Mucosa of gallbladder (tissue), 1 donor: Measurements from ENCODE around the gene SHROOM4. TPM values are rescaled to one million over a fixed set of nuclear protein-coding genes. Genes with fewer than 3 reads are reported as not detected.

Experiments used
- DNase-seq: peaks from one replicate; pipeline ENCODE4 v3.0.0-alpha.2; 2020; ENCODE audit warnings: low spot score
- total RNA-seq: library from RNA; stranded (reverse); gene quantifications from one replicate; pipeline ENCODE4 v1.2.1, GENCODE V29; 2021
- donor health status: DM: no; HTN: no; CAD: no.

Gene SHROOM4
- total RNA-seq, 1 donor from 2014 or later: 5.3 TPM

- no peak for DNase-seq
Measured at GRCh38 chrX:50780144-50780543, 33.9 kb downstream of the SHROOM4 start.

DNA sequence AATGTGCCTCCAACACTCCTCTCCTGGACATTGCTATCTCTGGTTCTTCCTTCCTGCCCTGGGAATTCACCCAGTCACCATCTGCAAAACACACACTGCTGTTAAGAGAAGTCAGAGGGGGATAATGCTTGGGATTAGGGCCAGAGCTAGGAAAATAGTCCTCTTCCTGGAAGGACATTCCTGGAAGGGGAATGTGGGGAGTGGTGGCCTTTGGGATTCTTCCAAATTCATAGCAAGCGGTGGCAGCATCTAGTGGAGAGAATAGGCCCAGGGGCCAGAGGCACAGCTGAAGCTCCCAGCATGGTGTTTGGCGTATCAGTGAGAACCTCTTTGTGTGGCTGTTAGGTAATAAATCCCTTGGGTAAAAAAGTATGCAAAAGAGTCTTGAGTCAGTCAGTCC lies 34.3 kb downstream of the SHROOM4 start:
- no peak for DNase-seq

DNA sequence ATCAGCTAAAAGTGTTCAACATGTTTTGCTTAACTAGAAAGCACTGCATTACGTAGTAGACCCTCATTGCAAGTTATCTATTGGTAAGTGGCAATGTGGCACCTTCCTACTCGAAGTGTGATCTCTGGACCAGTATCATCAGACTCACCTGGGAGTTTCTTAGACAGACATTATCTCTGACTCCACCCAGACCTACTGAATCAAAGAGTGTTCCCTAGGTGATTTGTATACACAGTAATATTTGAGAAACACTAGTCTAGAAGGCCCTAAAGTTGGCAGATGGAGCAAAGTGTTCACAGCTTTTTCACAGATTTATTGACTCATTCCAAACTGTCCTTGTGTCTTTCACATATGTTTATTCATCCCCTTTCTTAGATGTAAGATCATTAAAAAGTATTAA lies 35.7 kb downstream of the SHROOM4 start:
- no peak for DNase-seq

- DNase-seq: no peak
Measured at GRCh38 chrX:50776248-50776647, 37.7 kb downstream of the SHROOM4 start.

DNA sequence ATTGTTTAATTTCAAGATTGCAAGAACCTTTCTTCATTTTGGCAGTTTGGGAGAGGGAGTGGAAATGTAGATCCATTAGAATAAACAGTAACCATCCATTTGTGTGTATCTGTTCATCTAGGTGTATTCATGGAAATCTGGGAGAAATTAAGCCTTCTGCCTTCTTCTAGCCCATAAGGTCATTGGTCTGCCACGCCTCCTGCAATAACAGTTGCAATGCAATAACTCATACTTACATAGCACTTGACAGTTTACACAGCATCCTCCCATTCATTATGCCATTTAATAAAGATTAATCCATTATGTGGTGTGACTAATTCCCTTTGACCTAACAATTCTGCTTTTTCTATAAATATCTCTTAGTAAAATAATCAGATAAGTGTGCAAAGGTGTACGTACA lies 42.6 kb downstream of the SHROOM4 start:
- DNase-seq: no peak

DNA sequence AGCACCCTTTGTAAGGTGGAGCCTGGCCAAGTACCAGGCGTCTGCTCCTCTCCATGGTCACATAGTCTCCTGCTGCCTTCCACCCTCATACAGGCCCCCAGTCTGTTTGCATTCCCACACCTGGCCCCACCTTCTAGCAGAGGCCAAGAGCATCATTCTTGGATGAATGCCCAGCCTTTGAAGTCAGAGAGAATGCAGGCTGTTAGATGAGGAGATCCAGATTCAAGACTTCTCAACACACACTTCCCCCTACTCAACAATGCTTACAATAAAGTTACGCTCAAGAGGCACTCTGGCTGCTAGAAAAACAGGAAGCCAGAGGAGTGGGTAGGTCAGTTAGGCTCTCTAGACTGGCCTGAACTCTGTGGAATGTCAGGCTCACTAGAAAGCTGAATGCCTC lies 43.3 kb downstream of the SHROOM4 start:
- no peak for DNase-seq

DNA sequence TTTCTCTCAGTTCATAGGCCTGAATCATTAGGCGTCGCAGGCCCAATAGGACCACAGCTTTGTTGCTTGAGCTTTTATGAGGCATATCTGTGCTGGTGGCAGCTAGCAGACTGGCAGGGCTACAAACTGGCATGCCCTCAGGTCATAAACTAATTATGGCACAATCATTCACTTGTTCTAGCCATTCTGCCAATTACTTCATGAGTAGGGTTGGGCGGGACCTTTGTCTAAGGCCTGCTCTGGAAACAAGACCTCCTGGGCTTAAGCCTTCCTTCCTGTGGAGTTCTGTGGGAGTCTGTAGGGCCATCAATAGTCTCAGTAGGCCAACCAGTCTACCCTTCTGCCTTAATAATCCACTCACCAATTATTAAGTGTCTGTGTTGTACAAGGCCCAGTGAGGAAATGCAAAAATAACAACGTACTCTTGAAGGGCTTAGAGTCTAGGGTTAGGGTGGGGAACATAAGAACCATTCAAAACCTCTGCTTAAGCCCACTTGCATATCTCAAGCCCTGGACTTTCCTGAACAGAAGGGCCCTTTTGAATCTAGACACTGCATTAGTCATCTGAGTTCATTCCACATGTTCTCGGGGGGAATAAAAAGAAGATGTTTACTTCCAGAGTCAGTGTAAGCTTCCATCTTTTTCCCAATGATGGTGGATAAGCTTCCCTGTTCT lies 44.5 kb downstream of the SHROOM4 start:
- no peak for DNase-seq

GRCh38 chrX:50768801-50769200 lies 45.2 kb downstream of the SHROOM4 start:
- DNase-seq: no peak

GRCh38 chrX:50765986-50766385 lies 48.0 kb downstream of the SHROOM4 start:
- no peak for DNase-seq

DNA sequence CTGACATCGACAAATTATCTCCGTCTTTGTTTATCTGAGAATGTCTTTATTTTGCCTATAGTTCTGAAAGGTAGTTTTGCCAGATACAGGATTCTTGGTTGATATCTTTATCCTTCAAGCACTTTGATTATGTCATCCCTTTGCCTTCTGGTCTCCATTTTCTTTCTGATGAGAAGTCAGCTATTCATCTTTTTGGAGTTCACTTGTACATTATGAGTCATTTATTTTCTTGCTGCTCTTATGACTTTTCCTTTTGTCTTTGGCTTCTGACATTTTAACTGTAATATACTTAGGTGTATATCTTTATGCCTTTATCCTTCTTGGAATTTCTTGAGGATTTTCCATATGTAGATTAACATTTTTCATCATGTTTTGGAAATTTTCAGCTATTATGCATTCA lies 51.4 kb downstream of the SHROOM4 start:
- DNase-seq: no peak

GRCh38 chrX:50756276-50756675 lies 57.7 kb downstream of the SHROOM4 start:
- no peak for DNase-seq

DNA sequence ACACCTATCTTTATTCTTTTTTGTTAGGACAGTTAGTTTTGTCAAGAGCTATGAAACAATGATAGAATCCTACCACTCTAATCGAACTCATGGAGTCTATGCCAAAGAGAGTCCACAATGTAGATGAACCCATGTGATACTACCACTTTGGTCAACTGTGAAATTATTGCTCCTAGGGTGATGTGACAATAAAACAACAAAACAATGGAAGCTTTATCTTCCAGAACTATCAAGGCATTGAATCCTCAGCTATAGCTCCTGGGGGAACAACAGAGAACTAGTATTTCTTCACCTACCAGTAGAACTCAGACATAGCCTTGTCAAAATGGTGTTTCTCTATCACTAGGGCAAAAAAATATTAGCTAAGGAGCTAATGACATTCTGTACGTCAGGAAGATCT lies 62.9 kb downstream of the SHROOM4 start:
- DNase-seq: no peak

- no peak for DNase-seq
Measured at GRCh38 chrX:50747471-50747900, 66.5 kb downstream of the SHROOM4 start.

DNA sequence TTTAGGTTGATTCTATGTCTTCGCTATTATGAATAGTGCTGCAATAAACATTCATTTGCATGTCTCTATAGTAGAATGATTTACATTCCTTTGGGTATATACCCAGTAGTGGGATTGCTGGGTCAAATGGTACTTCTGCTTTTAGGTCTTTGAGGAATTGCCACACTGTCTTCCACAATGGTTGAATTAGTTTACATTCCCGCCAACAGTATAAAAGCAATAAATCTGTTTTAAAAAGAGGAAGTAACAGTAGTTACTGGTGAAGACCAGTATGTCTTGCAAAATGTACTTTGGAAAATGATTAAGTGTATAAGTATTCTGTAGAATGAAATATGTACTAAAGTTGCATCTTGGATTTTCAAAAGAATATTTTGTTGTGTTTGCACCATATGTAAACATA lies 77.3 kb downstream of the SHROOM4 start:
- DNase-seq: no peak

DNA sequence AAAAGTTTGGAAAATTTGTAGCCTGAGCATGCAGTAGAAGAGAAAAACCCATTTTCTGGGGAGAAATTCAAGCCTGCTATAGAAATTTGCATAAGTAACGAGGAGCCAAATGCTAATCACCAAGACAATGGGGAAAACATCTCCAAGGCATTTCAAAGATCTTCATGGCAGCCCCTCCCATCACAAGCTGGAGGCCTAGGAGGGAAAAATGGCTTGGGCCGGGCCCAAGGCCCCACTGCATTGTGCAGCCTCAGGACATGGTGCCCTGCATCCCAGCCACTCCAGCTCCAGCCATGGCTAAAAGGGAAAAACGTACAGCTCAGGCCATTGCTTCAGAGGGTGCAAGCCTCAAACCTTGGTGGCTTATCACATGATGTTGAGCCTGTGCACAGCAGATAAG lies 87.7 kb downstream of the SHROOM4 start:
- DNase-seq: no peak

- no peak for DNase-seq
Measured at GRCh38 chrX:50725310-50725709, 88.7 kb downstream of the SHROOM4 start.

- DNase-seq: no peak
Measured at GRCh38 chrX:50723006-50723405, 91.0 kb downstream of the SHROOM4 start.

- DNase-seq: no peak
Measured at GRCh38 chrX:50721764-50722521, 92.1 kb downstream of the SHROOM4 start.

GRCh38 chrX:50719614-50720013 lies 94.4 kb downstream of the SHROOM4 start:
- DNase-seq: no peak

DNA sequence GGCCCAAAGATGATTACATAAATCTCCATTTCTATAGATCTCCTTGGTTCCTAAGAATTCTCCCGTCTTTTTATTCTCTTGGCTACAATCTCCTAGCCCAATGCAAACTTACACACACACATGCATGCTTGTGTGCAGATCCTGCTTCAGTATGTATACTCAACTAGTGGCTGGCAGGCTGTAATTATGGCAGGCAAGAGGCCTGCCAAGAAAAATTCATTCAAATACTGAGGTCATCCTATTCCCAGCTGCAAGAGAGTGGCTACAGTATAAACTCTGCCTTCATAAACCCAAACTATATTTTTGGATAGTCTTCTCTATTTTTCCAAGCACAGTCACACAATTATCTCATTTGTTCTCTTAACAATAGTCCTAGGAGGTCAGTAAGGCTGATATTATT lies 95.2 kb downstream of the SHROOM4 start:
- no peak for DNase-seq

DNA sequence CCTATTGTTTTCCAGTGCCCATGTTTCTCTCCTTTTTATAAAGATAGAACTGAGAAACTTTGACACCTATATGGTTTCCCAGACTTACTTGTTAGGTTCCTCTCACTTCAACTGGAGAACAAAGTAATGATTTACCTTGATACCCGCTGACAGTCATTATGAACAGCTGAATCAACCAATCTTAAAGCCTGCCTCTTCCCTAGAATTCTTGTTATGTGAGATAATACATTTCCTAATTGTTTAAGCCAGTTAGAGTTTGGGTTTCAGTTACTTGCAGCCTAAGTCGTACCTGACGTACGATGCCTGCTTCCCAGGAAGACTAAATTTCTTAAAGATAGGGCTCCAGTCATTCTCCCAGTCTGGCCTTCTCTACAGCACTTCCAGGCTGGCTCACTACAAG lies 97.3 kb downstream of the SHROOM4 start:
- no peak for DNase-seq

- no peak for DNase-seq
Measured at GRCh38 chrX:50712777-50713176, 101.2 kb downstream of the SHROOM4 start.

- no peak for DNase-seq
Measured at GRCh38 chrX:50711907-50712306, 102.1 kb downstream of the SHROOM4 start.
